ENCODE data around the gene NMBR.
"Not testable (repeated sequence)": the region's sequence is repeated elsewhere in the genome, so short reads cannot be mapped to it uniquely, and the experiment has no call there.

Gene NMBR

DNA sequence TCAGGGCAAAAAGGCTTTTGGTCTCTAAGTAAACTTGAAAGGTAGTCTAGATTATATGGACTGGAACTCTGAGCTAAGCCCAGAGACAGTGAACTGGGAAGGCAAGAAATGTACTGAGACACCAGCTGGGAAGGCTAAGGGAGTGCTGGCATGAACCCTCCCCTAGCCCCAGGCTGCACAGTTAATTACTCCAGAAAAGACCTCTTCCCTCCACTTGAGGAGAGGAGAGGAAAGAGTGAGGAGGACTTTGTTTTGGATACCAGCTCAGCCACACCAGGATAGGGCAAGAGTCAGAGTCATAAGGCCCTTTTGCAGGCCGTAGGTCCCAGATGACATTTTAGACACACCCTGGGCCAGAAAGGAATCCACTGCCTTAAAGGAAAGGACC, 98.3 kb downstream of the NMBR start:
- DNase-seq: no peak

DNA sequence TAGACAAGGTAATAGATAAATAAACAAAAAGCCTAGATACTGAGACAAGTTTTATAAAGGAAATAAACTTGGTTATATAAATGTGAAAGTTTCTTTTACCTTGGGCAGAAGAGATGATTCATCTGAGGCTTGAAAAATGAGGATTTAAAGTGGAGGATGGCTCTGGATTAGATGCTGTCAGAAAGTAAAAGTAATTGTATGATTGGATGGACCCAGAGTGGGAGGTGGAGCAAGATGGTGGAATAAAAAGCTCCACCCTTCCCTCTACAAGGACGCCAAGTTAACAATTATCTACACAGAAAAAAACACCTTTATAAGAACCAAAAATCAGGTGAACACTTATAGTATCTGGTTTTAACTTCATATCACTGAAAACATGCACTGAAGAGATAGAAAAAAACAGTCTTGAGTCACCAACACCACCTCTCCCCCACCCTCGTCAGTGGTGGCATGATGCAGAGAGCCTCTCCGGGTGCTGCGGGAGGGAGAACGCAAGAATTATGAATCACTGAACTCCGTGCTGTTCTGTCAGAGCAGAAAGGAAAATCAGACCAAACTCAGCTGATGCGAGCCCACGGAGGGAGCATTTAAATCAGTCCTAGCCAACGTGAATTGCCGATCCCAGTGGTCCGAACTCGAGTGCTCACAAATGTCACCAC, 98.9 kb downstream of the NMBR start:
- no peak for DNase-seq

DNA sequence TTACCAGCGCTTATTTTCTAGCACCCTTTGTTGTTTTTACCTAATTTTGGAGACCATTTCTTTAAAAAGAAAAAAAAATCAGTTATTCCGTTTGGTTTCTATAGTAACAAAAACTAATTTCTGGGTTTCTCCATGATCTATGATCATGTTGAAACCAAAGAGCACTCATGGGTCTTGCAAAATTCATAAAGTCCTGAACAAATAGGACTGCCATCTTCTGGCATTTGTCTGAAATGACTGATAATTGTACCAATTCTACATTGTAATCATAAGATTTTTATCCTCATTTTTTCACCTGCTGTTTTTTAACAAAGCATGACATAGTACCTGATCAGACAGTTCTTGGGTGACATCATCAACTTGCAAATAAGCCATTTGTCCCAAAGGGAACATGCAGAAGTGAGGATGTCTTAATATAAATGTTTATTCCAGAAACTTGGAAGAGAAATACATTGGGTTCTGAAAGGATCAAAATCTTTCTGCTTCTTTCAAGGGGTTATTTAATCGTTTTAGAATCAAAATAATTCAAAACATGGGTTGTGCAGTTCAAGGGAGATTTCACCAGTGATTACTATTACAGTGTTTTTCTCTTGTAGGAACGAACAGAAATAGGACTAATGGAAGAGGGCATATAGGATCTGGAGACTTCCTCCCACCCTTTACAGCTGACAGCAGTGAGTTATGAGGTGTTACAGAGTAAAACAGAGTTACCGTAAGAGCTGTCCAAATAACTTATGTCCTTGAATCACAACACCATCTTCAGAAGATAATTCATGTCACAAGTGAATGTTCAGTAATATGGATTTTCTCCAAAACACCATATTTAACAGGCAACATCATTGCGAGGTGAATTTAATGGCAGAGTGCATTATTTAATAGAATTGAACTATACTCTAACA, 101.3 kb downstream of the NMBR start:
- no peak for DNase-seq

DNA sequence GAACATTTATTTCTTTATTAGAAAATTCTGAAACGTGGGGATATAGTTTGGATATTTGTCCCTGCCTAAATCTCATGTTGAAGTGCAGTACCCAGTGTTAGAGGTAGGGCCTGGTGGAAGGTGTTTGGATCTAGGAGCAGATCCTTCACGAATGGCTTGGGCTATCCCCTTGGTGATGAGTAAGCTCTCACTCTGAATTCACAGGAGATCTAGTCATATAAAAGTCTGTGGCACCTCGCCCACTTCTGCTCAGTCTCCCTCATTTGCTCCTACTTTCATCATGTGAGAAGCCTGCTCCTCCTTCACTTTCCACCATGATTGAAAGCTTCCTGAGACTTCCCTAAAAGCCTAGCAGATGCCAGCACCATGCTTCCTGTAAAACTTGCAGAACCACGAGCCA, 111.0 kb downstream of the NMBR start:
- no peak for DNase-seq

DNA sequence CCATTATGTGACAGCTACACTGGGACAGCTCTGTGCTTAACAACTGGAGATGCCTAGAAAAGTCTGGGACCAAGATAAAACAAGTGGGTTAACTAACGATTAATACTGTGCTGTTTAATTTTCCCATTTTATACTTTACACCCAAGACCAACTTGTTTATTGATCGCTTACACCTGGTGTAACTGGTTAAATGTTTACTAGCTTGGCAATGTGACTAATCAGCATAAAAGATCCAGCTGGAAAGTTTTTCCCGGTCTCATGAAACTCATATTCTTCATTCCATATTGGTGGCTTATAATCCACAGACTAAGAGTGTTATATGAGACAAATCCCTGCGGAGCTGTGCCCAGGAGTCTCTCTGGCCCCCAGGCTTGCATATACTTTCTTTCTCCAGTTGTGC, 115.9 kb downstream of the NMBR start:
- DNase-seq: no peak

DNA sequence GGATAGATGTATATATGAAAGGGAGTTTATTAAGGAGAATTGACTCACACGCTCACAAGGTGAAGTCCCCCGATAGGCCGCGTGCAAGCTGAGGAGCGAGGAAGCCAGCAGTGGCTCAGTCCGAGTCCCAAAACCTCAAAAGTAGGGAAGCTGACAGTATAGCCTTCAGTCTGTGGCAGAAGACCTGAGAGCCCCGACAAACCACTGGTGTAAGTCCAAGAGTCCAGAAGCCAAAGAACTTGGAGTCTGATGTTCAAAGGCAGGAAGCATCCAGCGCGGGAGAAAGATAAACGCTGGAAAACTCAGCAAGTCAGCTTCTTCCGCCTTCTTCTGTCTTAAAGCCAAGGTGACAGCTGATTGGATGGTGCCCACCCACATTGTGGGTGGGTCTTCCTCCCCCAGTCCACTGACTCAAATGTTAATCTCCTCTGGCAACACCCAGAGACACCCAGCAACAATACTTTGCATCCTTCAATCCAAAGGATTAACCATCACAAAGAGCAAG, 116.8 kb downstream of the NMBR start:
- DNase-seq: no peak

DNA sequence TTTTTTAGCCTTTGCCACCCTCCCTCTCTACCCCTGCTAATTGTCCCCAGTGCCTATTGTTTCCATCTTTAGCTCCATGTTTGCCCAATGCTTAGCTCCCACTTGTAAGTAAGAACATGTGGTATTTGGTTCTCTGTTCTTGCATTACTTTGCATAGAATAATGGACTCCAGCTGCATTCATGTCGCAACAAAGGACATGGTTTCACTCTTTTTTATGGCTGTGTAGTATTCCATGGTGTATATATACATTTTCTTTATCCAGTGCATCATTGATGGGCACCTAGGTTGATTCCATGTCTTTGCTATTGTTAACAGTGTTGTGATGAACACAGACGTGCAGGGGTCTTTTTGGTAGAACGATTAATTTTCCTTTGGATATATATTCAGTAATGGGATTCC, 118.4 kb downstream of the NMBR start:
- no peak for DNase-seq

DNA sequence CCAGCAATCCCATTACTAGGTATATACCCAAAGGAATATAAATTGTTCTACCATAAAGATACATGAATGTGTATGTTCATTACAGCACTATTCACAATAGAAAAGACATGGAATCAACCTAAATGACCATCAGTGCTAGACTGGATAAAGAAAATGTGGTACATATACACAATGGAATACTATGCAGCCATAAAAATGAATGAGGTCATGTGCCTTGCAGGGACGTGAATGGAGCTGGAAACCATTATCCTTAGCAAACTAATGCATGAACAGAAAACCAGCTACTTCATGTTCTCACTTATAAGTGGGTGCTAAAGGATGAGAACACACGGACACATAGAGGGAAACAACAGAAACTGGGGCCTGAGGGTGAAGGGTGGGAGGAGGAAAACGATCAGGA, 119.1 kb downstream of the NMBR start:
- not testable (repeated sequence) for DNase-seq

DNA sequence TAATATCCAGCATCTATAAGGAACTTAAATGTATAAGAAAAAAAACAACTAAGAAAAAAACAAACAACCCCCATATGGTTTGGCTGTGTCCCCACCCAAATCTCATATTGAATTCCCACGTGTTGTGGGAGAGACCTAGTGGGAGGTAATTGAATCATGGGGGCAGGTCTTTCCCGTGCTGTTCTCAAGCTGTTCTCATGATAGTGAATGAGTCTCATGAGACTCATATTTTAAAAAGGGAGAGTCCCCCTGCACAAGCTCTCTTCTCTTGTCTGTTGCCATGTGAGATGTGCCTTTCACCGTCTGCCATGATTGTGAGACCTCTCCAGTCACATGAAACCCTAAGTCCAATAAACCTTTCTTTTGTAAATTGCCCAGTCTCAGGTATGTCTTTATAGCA, 119.8 kb downstream of the NMBR start:
- no peak for DNase-seq

DNA sequence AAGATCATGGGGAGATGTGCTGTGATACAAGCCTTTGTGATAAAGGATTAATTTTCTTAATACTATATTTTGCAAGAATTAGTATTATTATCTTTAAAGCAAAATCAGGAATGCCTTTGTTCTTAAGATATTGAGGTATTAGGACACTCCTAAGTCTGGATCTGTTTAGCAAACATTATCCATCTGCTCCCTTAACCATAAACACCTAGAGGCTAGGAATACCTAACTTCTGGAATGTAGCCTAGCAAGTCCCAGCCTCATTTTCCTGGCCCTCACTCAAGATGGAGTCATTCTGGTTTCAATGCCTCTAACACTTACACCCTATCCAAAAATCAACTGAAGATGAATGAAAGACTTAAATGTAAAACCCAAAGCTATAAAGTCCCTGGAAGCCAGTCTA, 120.5 kb downstream of the NMBR start:
- no peak for DNase-seq

Data from NCI-H1048 (cell line).